Tibial artery (tissue), 4 donors: ENCODE measurements around the gene PKMYT1.

Source experiments
- DNase-seq, 2 donors: peaks; one replicate each; pipeline ENCODE4 v3.0.0-alpha.2; 2019
- H3K27ac ChIP-seq, 2 donors: fragments of 200-600 bp; sonication (generic) in 1 of 2; 1 replicate in 1 of 2; 2 replicates in 1 of 2; pipeline ENCODE4 v1.5.1; 2018 to 2019; ENCODE audit warnings: mild to moderate bottlenecking in 1 of 2
- H3K27me3 ChIP-seq, 2 donors: fragments of 200-600 bp; sonication (generic) in 1 of 2; one replicate each; pipeline versions ENCODE4 v1.5.1 to v1.6.0; 2016 to 2019
- H3K36me3 ChIP-seq, 3 donors: fragments of 200-600 bp; sonication (generic) in 2 of 3; one replicate each; pipeline ENCODE4 v1.5.1; 2016 to 2019; ENCODE audit warnings: mild to moderate bottlenecking in 2 of 3
- H3K4me1 ChIP-seq, 4 donors: fragments of 200-600 bp; sonication (generic) in 2 of 4; 1 replicate in 3 of 4; 2 replicates in 1 of 4; pipeline ENCODE4 v1.5.1; 2016 to 2019
- H3K4me3 ChIP-seq, 2 donors: fragments of 200-600 bp; sonication (generic) in 1 of 2; 1 replicate in 1 of 2; 2 replicates in 1 of 2; pipeline ENCODE4 v1.5.1; 2018 to 2019; ENCODE audit warnings: mild to moderate bottlenecking in 2 of 2
- H3K9me3 ChIP-seq, 3 donors: fragments of 200-600 bp; sonication (generic) in 1 of 3; one replicate each; pipeline ENCODE4 v1.5.1; 2016 to 2019
- intact Hi-C: fragments of 100-400 bp; cut with DNase I; formaldehyde crosslinking; loops from one replicate; pipeline ENCODE4 v1.15.0; 2023; ENCODE audit warnings: low total_unique reads
- TF ChIP-seq, protein P1 (sequence below), 2 experiments: fragments of 200-600 bp in 1 of 2; fragments of 450-650 bp in 1 of 2; IDR thresholded peaks; one replicate each; pipeline ENCODE4 v1.5.1; 2017 to 2019; ENCODE audit warnings: antibody characterized with exemption in 2 of 2, mild to moderate bottlenecking in 1 of 2, moderate library complexity in 1 of 2

PKMYT1 gene

GRCh38 chr16:3013998-3014690 is 33.9 kb upstream of the PKMYT1 start:
- peaks cover 6 to 70% of the 10 kb centered on the region in 2 donors for H3K27me3 ChIP-seq

DNA sequence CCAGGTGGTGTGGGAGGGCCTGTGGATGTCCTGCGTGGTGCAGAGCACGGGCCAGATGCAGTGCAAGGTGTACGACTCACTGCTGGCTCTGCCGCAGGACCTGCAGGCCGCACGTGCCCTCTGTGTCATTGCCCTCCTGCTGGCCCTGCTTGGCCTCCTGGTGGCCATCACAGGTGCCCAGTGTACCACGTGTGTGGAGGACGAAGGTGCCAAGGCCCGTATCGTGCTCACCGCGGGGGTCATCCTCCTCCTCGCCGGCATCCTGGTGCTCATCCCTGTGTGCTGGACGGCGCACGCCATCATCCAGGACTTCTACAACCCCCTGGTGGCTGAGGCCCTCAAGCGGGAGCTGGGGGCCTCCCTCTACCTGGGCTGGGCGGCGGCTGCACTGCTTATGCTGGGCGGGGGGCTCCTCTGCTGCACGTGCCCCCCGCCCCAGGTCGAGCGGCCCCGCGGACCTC is 33.3 kb upstream of the PKMYT1 start:
- Histone ChIP-seq H3K4me1 (peaks cover 0 to 14% (median 3%) of the 10 kb centered on the region in 4 donors), H3K4me3 (no peak overlapping the region), H3K27me3 (peaks cover 6 to 70% of the 10 kb centered on the region in 2 donors), H3K36me3 (no peaks in the 10 kb centered on the region), H3K9me3 (no peaks in the 10 kb centered on the region), H3K27ac (no peak overlapping the region)
- no peak for DNase-seq
- TF ChIP-seq, protein P1, sequence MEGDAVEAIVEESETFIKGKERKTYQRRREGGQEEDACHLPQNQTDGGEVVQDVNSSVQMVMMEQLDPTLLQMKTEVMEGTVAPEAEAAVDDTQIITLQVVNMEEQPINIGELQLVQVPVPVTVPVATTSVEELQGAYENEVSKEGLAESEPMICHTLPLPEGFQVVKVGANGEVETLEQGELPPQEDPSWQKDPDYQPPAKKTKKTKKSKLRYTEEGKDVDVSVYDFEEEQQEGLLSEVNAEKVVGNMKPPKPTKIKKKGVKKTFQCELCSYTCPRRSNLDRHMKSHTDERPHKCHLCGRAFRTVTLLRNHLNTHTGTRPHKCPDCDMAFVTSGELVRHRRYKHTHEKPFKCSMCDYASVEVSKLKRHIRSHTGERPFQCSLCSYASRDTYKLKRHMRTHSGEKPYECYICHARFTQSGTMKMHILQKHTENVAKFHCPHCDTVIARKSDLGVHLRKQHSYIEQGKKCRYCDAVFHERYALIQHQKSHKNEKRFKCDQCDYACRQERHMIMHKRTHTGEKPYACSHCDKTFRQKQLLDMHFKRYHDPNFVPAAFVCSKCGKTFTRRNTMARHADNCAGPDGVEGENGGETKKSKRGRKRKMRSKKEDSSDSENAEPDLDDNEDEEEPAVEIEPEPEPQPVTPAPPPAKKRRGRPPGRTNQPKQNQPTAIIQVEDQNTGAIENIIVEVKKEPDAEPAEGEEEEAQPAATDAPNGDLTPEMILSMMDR (IDR thresholded peaks at IDR 0.05): no peak
- intact Hi-C loops: no loop called here

More at GRCh38 chr16:3013998-3014690, 33.9 kb upstream of the PKMYT1 start:
- TF ChIP-seq, protein P1 (IDR thresholded peaks at IDR 0.05): no peak
- Histone ChIP-seq H3K36me3 (no peaks in the 10 kb centered on the region), H3K27ac (no peak overlapping the region), H3K4me1 (peaks cover 0 to 17% (median 3%) of the 10 kb centered on the region in 4 donors), H3K9me3 (no peaks in the 10 kb centered on the region), H3K4me3 (no peak overlapping the region)
- no peak for DNase-seq
- intact Hi-C loops: no loop called here

DNA sequence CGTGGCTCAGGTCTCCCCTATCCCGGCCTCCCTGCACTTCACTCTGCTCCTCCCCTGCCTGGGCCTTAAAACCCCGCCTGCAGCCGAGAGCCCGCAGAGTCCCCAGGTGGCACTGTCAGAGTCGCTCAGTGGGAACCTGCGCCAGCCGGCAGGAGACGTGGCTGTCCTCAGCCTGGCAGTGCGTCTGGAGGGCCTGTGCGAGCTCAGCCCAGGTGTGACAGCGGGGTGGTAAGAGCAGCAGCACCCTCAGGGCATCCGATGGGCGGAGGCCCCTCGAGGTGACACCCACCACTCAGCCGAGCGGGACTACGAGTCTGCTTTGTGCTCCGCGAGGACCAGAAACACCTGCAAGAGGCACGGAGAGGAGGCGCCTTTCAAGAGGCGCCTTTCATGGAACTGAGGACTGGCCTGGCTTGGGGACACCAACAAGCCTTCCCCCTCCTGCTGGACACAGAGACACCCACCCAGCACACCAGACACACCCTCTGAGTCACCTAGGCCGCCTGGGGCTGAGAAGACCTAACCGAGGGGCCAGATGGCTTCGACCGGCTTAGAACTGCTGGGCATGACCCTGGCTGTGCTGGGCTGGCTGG is 32.7 kb upstream of the PKMYT1 start, which contains the start of gene CLDN9:
Gene CLDN9, plus strand, starts transcription at position 96 of the 593 bp plus-strand sequence. Its CDS starts 440 bp downstream, at position 536.
- peaks cover 6 to 70% of the 10 kb centered on the region in 2 donors for H3K27me3 ChIP-seq
- TF ChIP-seq, protein P1 (IDR thresholded peaks at IDR 0.05): no peak

DNA sequence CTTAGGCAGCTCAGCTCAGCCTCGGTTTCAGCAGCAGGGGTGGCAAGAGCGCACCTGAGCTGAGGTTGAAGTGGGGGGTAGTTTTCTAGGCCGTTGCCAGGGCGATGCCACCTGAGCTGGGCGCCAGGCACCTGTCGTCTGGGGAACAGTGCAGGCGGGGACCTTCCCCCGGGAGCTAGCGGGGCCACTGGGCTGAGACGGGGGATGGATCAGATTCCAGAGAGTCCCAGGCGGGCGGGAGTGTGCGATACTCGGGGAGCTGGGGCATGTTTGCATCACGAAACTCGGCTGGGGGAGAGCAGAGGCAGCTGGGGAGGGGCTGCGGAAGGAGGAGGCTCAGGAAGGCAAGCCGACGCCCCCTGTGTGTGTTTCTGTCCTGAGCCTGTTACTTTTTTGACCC is 32.0 kb upstream of the PKMYT1 start:
- intact Hi-C loops: no loop called here
- Histone ChIP-seq H3K4me3 (no peak overlapping the region), H3K27me3 (peaks cover 6 to 70% of the 10 kb centered on the region in 2 donors), H3K36me3 (no peaks in the 10 kb centered on the region), H3K27ac (no peak overlapping the region), H3K9me3 (no peaks in the 10 kb centered on the region), H3K4me1 (peaks cover 0 to 3% (median 0%) of the 10 kb centered on the region in 4 donors)
- DNase-seq: no peak
- TF ChIP-seq, protein P1 (IDR thresholded peaks at IDR 0.05): no peak

More for the DNA sequence above, 32.7 kb upstream of the PKMYT1 start, which contains the start of gene CLDN9:
- intact Hi-C loops: no loop called here
- H3K27ac ChIP-seq: no peak within 1 kb of the TSS
- H3K9me3 ChIP-seq: no peaks in the 10 kb centered on the region
- no peak for DNase-seq
- H3K36me3 ChIP-seq: no peaks in the 10 kb centered on the region
- peaks cover 0 to 8% (median 1%) of the 10 kb centered on the region in 4 donors for H3K4me1 ChIP-seq
- no peak within 1 kb of the TSS for H3K4me3 ChIP-seq

GRCh38 chr16:3010510-3010909 is 30.3 kb upstream of the PKMYT1 start:
- peaks cover 0 to 3% (median 0%) of the 10 kb centered on the region in 4 donors for H3K4me1 ChIP-seq

More at GRCh38 chr16:3010510-3010909, 30.3 kb upstream of the PKMYT1 start:
- H3K4me3 ChIP-seq: no peak overlapping the region
- H3K9me3 ChIP-seq: no peaks in the 10 kb centered on the region
- DNase-seq: no peak
- TF ChIP-seq, protein P1 (IDR thresholded peaks at IDR 0.05): no peak
- H3K36me3 ChIP-seq: no peaks in the 10 kb centered on the region
- peaks cover 6 to 86% of the 10 kb centered on the region in 2 donors for H3K27me3 ChIP-seq
- intact Hi-C loops: no loop called here
- H3K27ac ChIP-seq: no peak overlapping the region
